SK-N-SH (cell line): ENCODE data around the gene GP1BA. TPM values are rescaled to one million over a fixed set of nuclear protein-coding genes. Genes with fewer than 3 reads are reported as not detected.

Source experiments
- CTCF ChIA-PET: fragments of 300-600, 350-600 bp; formaldehyde crosslinking; extraction: SDS; loops from one replicate; lab custom pipeline; 2021; lab: Yijun Ruan, JAX
- POLR2A ChIA-PET: fragments of 350-600 bp; sonication (Branson Sonifier 250); formaldehyde crosslinking; extraction: SDS; loops from one replicate; lab custom pipeline; 2020; ENCODE audit warnings: antibody characterized with exemption, inconsistent platforms; lab: Yijun Ruan, JAX
- DNase-seq: peaks from one replicate; pipeline ENCODE4 v3.0.0; 2012
- H2AFZ ChIP-seq: fragments of 200-600 bp; sonication (generic); 2 replicates; pipeline ENCODE4 v1.8.1; 2016; ENCODE audit warnings: antibody characterized with exemption, mild to moderate bottlenecking, low read depth
- H3F3A ChIP-seq: fragments of 200-600 bp; sonication (generic); replicated peaks from 2 replicates; pipeline ENCODE3; 2016; ENCODE audit warnings: antibody characterized with exemption, mild to moderate bottlenecking; ENCODE audit not compliant: insufficient read depth
- H3K27ac ChIP-seq, 2 experiments: fragments of 200-500 bp in 1 of 2; fragments of 200-600 bp in 1 of 2; sonication (Bioruptor generic) in 1 of 2; sonication (generic), shearing (Covaris generic) in 1 of 2; 2 replicates each; pipeline versions ENCODE4 v1.5.1 to v1.6.1; 2014 to 2016; ENCODE audit warnings: low read depth in 2 of 2, inconsistent platforms in 1 of 2, low read length in 1 of 2, mild to moderate bottlenecking in 1 of 2, mixed read lengths in 1 of 2
- H3K27me3 ChIP-seq: fragments of 200-600 bp; sonication (generic), shearing (Covaris generic); 2 replicates; pipeline ENCODE4 v1.6.1; 2016; ENCODE audit warnings: mixed run types; ENCODE audit not compliant: insufficient read depth
- H3K36me3 ChIP-seq, 2 experiments: fragments of 200-500 bp in 1 of 2; fragments of 200-600 bp in 1 of 2; sonication (Bioruptor generic) in 1 of 2; sonication (generic) in 1 of 2; replicated peaks in 1 of 2; 2 replicates each; pipeline versions ENCODE3 to v1.5.1; 2014 to 2016; ENCODE audit warnings: low read length in 1 of 2, mild to moderate bottlenecking in 1 of 2; ENCODE audit not compliant: insufficient read depth in 2 of 2, control insufficient read depth in 1 of 2
- H3K4me1 ChIP-seq, 2 experiments: fragments of 200-500 bp in 1 of 2; fragments of 200-600 bp in 1 of 2; sonication (Bioruptor generic) in 1 of 2; sonication (generic), shearing (Covaris generic) in 1 of 2; 2 replicates each; pipeline versions ENCODE4 v1.5.1 to v1.6.1; 2014 to 2016; ENCODE audit warnings: low read depth in 1 of 2, low read length in 1 of 2, mixed run types in 1 of 2; ENCODE audit not compliant: insufficient read depth in 2 of 2, control insufficient read depth in 1 of 2
- H3K4me2 ChIP-seq: fragments of 200-600 bp; sonication (generic), shearing (Covaris generic); 2 replicates; pipeline ENCODE4 v1.6.1; 2017; ENCODE audit warnings: mixed run types
- H3K4me3 ChIP-seq, 2 experiments: fragments of 200-500 bp in 1 of 2; fragments of 200-600 bp in 1 of 2; sonication (Bioruptor generic) in 1 of 2; sonication (generic), shearing (Covaris generic) in 1 of 2; 2 replicates each; pipeline versions ENCODE4 v1.5.1 to v1.8.1; 2014 to 2016; ENCODE audit warnings: low read depth in 2 of 2, inconsistent platforms in 1 of 2, low read length in 1 of 2, mild to moderate bottlenecking in 1 of 2, mixed read lengths in 1 of 2, moderate library complexity in 1 of 2
- H3K79me2 ChIP-seq: fragments of 200-600 bp; sonication (generic); 2 replicates; pipeline ENCODE4 v1.8.1; 2017; ENCODE audit warnings: mild to moderate bottlenecking; ENCODE audit not compliant: insufficient read depth
- H3K9ac ChIP-seq: fragments of 200-600 bp; sonication (generic); 2 replicates; pipeline ENCODE4 v1.6.1; 2017; ENCODE audit warnings: mixed run types
- H3K9me2 ChIP-seq: fragments of 200-600 bp; sonication (generic); 2 replicates; pipeline ENCODE4 v1.6.1; 2017; ENCODE audit warnings: mixed run types
- H3K9me3 ChIP-seq: fragments of 200-600 bp; sonication (generic); 2 replicates; pipeline ENCODE4 v1.6.1; 2017; ENCODE audit warnings: mixed run types, mild to moderate bottlenecking, moderate library complexity
- H4K20me1 ChIP-seq: fragments of 200-600 bp; sonication (generic); 2 replicates; pipeline ENCODE4 v1.6.1; 2017; ENCODE audit warnings: mild to moderate bottlenecking, mixed run types; ENCODE audit not compliant: insufficient read depth
- CHD2 ChIP-seq: fragments of 150-350 bp; IDR thresholded peaks from 2 replicates; pipeline ENCODE4 v1.6.1; 2018; ENCODE audit warnings: low read length; ENCODE audit not compliant: partially characterized antibody
- CTCF ChIP-seq: fragments of 200-600 bp; sonication (generic); IDR thresholded peaks from 2 replicates; pipeline ENCODE4 v1.6.1; 2017; ENCODE audit warnings: antibody characterized with exemption, mild to moderate bottlenecking, moderate library complexity
- ELF1 ChIP-seq: IDR thresholded peaks from 2 replicates; pipeline ENCODE4 v1.4.0; 2012
- EP300 ChIP-seq, 2 experiments: IDR thresholded peaks; 2 replicates each; pipeline versions ENCODE4 v1.4.0 to v1.6.1; 2012; ENCODE audit warnings: borderline replicate concordance in 1 of 2, low read depth in 1 of 2, low read length in 1 of 2
- EZH2phosphoT487 ChIP-seq: fragments of 200-600 bp; sonication (generic); IDR thresholded peaks from 2 replicates; pipeline ENCODE4 v1.6.1; 2017; ENCODE audit warnings: low read depth, mixed run types, mild to moderate bottlenecking, antibody characterized with exemption, moderate library complexity, borderline replicate concordance
- FOSL2 ChIP-seq: IDR thresholded peaks from 2 replicates; pipeline ENCODE4 v1.4.0; 2012; ENCODE audit warnings: low read depth, mild to moderate bottlenecking, moderate library complexity, borderline replicate concordance
- FOXM1 ChIP-seq: IDR thresholded peaks from 2 replicates; pipeline ENCODE4 v1.4.0; 2012; ENCODE audit warnings: low read depth, mild to moderate bottlenecking
- GABPA ChIP-seq: IDR thresholded peaks from 2 replicates; pipeline ENCODE4 v1.4.0; 2012; ENCODE audit warnings: low read depth, mild to moderate bottlenecking
- JUND ChIP-seq: IDR thresholded peaks from 2 replicates; pipeline ENCODE4 v1.4.0; 2012
- MAX ChIP-seq: IDR thresholded peaks from 2 replicates; pipeline ENCODE4 v1.4.0; 2012; ENCODE audit warnings: low read depth
- MEF2A ChIP-seq: IDR thresholded peaks from 2 replicates; pipeline ENCODE4 v1.4.0; 2012; ENCODE audit warnings: low read depth, borderline replicate concordance
- MXI1 ChIP-seq: IDR thresholded peaks from 2 replicates; pipeline ENCODE4 v1.6.1; 2012; ENCODE audit warnings: mild to moderate bottlenecking, low read depth, low read length, improper control_type of control experiment
- PBX3 ChIP-seq: IDR thresholded peaks from 2 replicates; pipeline ENCODE4; 2012
- RAD21 ChIP-seq: IDR thresholded peaks from 2 replicates; pipeline ENCODE4 v1.6.1; 2012; ENCODE audit warnings: mild to moderate bottlenecking, low read length
- REST ChIP-seq: IDR thresholded peaks from 2 replicates; pipeline ENCODE4 v1.6.1; 2012; ENCODE audit warnings: mild to moderate bottlenecking, low read depth, low read length, moderate library complexity
- TCF12 ChIP-seq: IDR thresholded peaks from 2 replicates; pipeline ENCODE4 v1.4.0; 2012
- USF1 ChIP-seq: IDR thresholded peaks from 2 replicates; pipeline ENCODE4 v1.4.0; 2012; ENCODE audit warnings: low read depth, borderline replicate concordance
- USF2 ChIP-seq: fragments of 150-350 bp; IDR thresholded peaks from 2 replicates; pipeline ENCODE4 v1.6.1; 2017; ENCODE audit warnings: antibody characterized with exemption, low read length, low read depth, borderline replicate concordance
- WGBS: methylation state at CpG from one replicate; pipeline ENCODE4 v1.1.6; 2017; ENCODE audit warnings: low lambda C conversion rate; 5-methylcytosine and 5-hydroxymethylcytosine counted together
- polyA plus RNA-seq, 3 experiments: library from polyadenylated mRNA; depleted of rRNA; stranded (reverse); fragments of >200 nt; gene quantifications; 2 replicates each; pipeline ENCODE4 v1.2.3, GENCODE V29; 2012

The GP1BA gene
- polyA plus RNA-seq, 1 of the 3 experiments (the other 2 are of a cell fraction) = not detected

- ChIA-PET POLR2A (no interaction called here), CTCF (interaction anchor here (1.0 to 6.5 kb wide), 3 partner anchors 11 to 110 kb away, joined by 3 to 47 read pairs (median 15); partner anchors contain the start of genes GLTPD2 and VMO1)
- TF ChIP-seq RAD21 (no peak), ELF1 (no peak), USF2 (no peak), FOXM1 (no peak), GABPA (no peak), EP300 (IDR thresholded peaks at IDR 0.05; ENCODE audit: borderline replicate concordance in 1 of 2, low read depth in 1 of 2, low read length in 1 of 2) (no peak), PBX3 (no peak), MXI1 (no peak), CTCF (no peak), FOSL2 (no peak)
- no peak for DNase-seq
- no peaks in the 10 kb centered on the region for H3F3A ChIP-seq
- no peak overlapping the region for H3K4me3 ChIP-seq
- peaks cover 0 to 9% of the 10 kb centered on the region in 2 experiments; a peak in 1 of 4 replicates for H3K4me1 ChIP-seq
- H4K20me1 ChIP-seq = no peaks in the 10 kb centered on the region
- H3K9me3 ChIP-seq = no peaks in the 10 kb centered on the region
- H3K4me2 ChIP-seq = no peak overlapping the region
- H3K9me2 ChIP-seq = no peaks in the 10 kb centered on the region
- H3K36me3 ChIP-seq = peaks cover 0 to 44% of the 10 kb centered on the region in 2 experiments
- H3K27ac ChIP-seq = no peak overlapping the region
- no peaks in the 10 kb centered on the region for H3K79me2 ChIP-seq
- H3K9ac ChIP-seq = no peak overlapping the region
- no peaks in the 10 kb centered on the region for H3K27me3 ChIP-seq
- no peak overlapping the region for H2AFZ ChIP-seq
- 90% methylated on average over 7 of the region's 8 CpGs for WGBS
These were observed 33.7 kb upstream of the GP1BA start for GRCh38 chr17:4898351-4898750.

GRCh38 chr17:4898927-4899326 is 33.1 kb upstream of the GP1BA start:
- DNase-seq = no peak
- Histone ChIP-seq H3K27ac (no peak overlapping the region), H3K9me3 (no peaks in the 10 kb centered on the region), H3K9ac (no peak overlapping the region), H3K4me1 (peaks cover 0 to 10% of the 10 kb centered on the region in 2 experiments; a peak in 1 of 4 replicates), H3F3A (no peaks in the 10 kb centered on the region), H3K79me2 (no peaks in the 10 kb centered on the region), H2AFZ (no peak overlapping the region), H3K4me3 (no peak overlapping the region), H3K9me2 (no peaks in the 10 kb centered on the region), H3K36me3 (peaks cover 0 to 39% of the 10 kb centered on the region in 2 experiments), H3K4me2 (no peak overlapping the region), H3K27me3 (no peaks in the 10 kb centered on the region), H4K20me1 (no peaks in the 10 kb centered on the region)
- POLR2A ChIA-PET = no interaction called here
- CTCF ChIA-PET = interaction anchor here (1.0 to 6.5 kb wide), 4 partner anchors 9 to 111 kb away, joined by 3 to 47 read pairs (median 30); partner anchors contain the start of genes GLTPD2 and VMO1
- WGBS = 97% methylated on average over 20 of the region's 34 CpGs
- TF ChIP-seq USF1 (no peak), EP300 (IDR thresholded peaks at IDR 0.05; ENCODE audit: borderline replicate concordance in 1 of 2, low read depth in 1 of 2, low read length in 1 of 2) (no peak), GABPA (no peak), MAX (no peak), CHD2 (no peak), TCF12 (no peak), EZH2phosphoT487 (no peak), REST (no peak), JUND (no peak), MEF2A (no peak), USF2 (no peak)
